Activated naive CD4-positive, alpha-beta T cell (primary cell): ENCODE measurements around the gene NPR2.

Source experiments
- DNase-seq, 4 experiments: peaks; one replicate each; lab custom pipeline; 2025; lab: John Stamatoyannopoulos, UW

The NPR2 gene

DNA sequence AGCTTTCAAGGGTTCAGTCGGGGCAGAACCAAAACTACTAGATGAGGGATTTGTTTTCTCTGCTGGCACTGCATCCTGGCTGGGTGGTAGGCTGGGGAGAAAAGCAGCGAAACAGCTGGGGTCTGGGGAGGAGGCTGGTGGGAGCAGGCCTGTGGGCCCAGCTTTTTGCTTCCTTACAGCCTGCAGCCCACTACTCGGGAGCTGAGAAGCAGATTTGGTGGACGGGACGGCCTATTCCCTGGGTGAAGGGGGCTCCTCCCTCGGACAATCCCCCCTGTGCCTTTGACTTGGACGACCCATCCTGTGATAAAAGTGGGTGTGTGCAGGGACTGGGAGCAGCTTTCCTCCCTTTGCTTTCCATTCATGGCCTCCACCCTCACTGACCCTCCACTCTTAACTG is 9.1 kb downstream of the NPR2 start:
- DNase-seq: no peak

- no peak for DNase-seq
These were observed 10.1 kb downstream of the NPR2 start for GRCh38 chr9:35801328-35802128.

DNA sequence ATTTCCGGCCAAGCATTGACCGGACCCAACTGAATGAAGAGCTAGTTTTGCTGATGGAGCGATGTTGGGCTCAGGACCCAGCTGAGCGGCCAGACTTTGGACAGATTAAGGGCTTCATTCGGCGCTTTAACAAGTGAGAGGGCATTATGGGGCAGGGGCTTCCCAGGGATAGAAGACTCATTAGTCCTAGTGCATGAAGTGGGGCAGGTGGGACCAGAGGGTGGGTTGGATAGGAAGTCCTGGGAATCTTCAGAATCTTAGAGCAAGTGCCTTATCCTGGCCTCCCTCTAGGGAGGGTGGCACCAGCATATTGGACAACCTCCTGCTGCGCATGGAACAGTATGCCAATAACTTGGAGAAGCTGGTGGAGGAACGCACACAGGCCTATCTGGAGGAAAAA is 14.7 kb downstream of the NPR2 start:
- DNase-seq: no peak

- DNase-seq: no peak
These were observed 17.0 kb downstream of the NPR2 start for GRCh38 chr9:35808433-35808832.

- DNase-seq: no peak
These were observed 18.7 kb downstream of the NPR2 start for GRCh38 chr9:35810122-35810521.

GRCh38 chr9:35811381-35812024 is 20.1 kb downstream of the NPR2 start:
- DNase-seq: no peak

GRCh38 chr9:35812025-35812602 is 20.7 kb downstream of the NPR2 start, which contains the start of gene SPAG8:
TSS of gene SPAG8 (minus strand) at chr9:35812262. CDS start at chr9:35812147, 115 bp downstream.
- peak; percentile 60 to 89 (median 74) for DNase-seq

- DNase-seq: no peak
These were observed 22.2 kb downstream of the NPR2 start for GRCh38 chr9:35813434-35814105.

- no peak for DNase-seq
These were observed 22.9 kb downstream of the NPR2 start for GRCh38 chr9:35814106-35814840.

DNA sequence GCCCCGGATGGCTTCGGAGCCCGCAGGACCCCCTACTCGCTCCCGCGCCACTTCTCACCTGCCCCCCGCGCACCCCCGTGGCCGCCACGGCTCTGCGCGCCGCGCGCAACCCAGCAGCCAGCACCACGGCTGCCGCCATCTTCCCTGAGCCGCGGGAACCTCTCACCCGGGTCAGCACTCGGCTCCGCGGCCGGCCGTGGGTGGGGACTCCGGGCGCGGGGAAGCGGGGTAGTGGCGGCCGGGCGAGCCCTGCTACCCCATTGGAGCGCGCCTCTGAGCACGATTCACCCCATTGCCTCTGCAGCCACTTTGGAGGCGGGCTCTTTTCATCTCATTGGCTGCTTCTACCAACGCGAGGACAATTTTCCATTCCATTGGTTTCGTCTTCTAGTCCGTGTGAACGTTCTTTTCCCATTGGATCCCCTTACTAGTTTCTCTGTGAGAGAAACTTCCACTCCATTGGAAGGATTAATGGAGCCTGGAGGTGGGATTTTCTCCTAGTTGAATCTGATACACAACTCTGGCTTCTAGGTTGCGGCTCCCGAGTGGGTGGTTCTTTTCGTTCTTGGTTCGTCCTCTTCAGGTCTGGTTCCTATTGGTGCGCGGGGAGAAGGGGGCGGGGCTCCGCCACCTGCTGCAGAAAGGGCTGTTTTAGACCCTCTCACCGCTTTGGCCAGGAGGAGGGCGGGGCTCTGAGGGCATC is 23.6 kb downstream of the NPR2 start, which contains the start of gene HINT2:
TSS of gene HINT2 (minus strand) at position 202 of the 703 bp plus-strand sequence. CDS start at position 139, 63 bp downstream.
- peak; percentile 78 to 92 (median 84) for DNase-seq

GRCh38 chr9:35816708-35817107 is 25.3 kb downstream of the NPR2 start:
- DNase-seq: no peak

DNA sequence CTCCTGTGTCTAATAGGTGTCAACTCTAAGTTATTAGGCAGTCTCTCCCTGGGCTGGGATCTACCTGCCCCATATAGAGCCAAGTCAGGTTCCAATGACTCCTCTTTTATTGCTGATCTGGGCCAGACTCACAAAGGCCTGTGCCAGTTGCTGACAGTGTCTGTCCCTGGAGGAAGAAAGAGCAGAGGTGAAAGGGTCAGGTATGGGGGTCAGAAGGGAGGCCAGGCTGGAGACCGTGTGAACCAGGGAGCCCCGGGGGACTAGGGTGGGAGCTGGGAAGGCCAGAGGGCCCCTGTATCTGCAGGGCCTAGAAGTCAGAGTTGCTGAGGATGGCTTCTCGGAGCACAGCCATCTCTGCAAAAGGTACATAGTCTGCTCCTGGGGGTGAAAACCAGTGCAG is 26.9 kb downstream of the NPR2 start:
- no peak for DNase-seq

GRCh38 chr9:35820076-35820475 is 28.7 kb downstream of the NPR2 start:
- DNase-seq: no peak

DNA sequence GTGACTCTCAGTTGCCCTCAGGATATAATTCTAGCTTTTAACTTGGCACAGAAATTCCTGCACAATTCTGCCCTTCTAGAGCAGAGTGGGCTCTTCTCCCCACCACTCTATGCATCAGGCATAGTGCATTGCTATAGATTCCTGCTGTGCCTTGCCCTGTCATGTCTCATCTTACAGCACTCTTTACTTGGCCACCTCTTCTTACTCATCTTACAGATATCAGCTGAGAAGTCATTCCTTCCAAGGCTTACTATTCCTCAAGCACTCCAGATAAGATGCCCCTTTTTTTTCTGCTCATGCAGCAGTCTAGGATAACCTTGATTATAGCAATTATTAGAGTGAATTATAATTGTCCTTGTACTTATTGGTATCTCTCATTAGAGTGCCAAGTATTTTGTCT is 31.5 kb downstream of the NPR2 start:
- no peak for DNase-seq

DNA sequence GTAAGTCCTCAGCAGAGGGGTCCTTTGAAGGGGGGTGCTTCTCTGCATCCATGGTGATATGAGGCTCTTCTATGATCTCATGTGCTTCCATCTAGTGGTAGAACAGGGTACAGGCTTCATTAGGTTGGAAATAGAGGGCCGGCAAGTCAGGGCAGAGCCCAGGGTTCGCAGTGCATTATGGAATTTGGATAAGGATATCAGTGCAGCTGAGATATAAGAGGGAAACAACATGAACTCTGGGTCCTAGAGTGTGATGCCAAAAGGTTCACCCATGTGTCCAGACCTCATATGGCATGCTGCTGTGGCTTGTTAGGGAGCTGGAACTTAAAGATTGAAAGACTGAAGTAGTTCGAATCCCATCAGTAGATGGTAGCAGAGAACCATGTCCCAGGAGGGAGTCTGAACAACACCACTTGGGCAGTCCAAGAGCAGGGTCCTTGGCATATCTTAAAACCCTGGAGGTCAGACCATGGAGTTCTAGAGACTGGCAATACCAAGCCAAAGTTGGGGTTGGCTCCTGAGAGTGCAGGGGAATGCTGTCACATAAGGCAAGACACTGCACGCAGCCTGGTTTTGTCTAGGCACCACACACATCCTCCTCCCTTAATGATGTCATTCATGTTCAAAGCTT is 34.8 kb downstream of the NPR2 start:
- no peak for DNase-seq

DNA sequence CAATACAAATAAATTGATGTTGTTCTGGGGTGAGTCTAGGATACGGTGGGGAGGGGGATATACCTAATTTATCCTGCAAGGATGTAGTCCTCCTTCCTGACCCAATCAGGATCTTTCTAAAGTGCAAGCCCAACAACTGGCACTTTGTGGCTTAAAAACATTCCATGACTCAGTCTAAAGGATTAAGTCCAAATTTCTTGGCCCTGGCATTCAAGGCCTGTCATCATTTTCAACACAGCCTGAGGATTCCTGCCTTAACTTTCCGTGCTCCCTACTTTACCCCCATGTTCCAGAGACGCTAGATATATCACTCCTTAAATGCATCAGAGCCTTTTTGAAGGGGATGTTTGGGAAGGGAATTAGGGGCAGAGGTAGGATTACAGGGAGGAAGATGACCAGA is 36.1 kb downstream of the NPR2 start:
- no peak for DNase-seq

GRCh38 chr9:35828716-35829083 is 37.3 kb downstream of the NPR2 start, which contains the start of gene FAM221B:
TSS of gene FAM221B (minus strand) at chr9:35828732. CDS start at chr9:35826161, 2,571 bp downstream.
- no peak for DNase-seq

GRCh38 chr9:35829084-35829763 is 37.8 kb downstream of the NPR2 start, which contains the start of gene TMEM8B:
TSS of gene TMEM8B (plus strand) at chr9:35829228. CDS start at chr9:35829448, 220 bp downstream.
- peak; percentile 82 to 94 (median 87) for DNase-seq

GRCh38 chr9:35829764-35830096 is 38.3 kb downstream of the NPR2 start:
- DNase-seq: no peak

GRCh38 chr9:35831040-35831439 is 39.6 kb downstream of the NPR2 start:
- DNase-seq: no peak
